Endothelial cell of hepatic sinusoid (primary cell): Measurements from ENCODE around the gene ABHD17C.
"Not testable (repeated sequence)": the region's sequence is repeated elsewhere in the genome, so short reads cannot be mapped to it uniquely, and the experiment has no call there.

Experiments used
- in situ Hi-C: cut with HindIII; loops from 2 replicates; pipeline ENCODE4 v1.10.0; 2017; ENCODE audit warnings: low sequenced_read_pairs

Gene ABHD17C

GRCh38 chr15:80758130-80758745 lies 63.1 kb downstream of the ABHD17C start:
- in situ Hi-C loops, result no loop called here

- in situ Hi-C loops, result no loop called here
These were observed 65.8 kb downstream of the ABHD17C start for GRCh38 chr15:80760960-80761359.

GRCh38 chr15:80761754-80762153 lies 66.6 kb downstream of the ABHD17C start:
- in situ Hi-C loops, result no loop called here

DNA sequence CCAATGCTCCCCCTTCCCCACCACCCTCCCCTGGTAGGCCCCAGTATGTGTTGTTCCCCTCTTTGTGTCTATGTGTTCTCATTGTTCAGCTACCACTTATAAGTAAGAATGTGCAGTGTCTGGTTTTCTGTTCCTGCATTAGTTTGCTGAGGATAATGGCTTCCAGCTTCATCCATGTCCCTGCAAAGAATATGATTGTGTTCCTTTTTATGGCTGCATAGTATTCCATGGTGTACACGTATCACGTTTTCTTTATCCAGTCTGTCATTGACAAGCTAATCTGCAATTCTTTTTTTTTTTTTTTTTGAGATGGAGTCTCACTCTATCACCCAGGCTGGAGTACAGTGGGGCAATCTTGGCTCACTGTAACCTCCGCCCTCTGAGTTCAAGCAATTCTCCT lies 68.1 kb downstream of the ABHD17C start:
- in situ Hi-C loops, result not testable (repeated sequence)

DNA sequence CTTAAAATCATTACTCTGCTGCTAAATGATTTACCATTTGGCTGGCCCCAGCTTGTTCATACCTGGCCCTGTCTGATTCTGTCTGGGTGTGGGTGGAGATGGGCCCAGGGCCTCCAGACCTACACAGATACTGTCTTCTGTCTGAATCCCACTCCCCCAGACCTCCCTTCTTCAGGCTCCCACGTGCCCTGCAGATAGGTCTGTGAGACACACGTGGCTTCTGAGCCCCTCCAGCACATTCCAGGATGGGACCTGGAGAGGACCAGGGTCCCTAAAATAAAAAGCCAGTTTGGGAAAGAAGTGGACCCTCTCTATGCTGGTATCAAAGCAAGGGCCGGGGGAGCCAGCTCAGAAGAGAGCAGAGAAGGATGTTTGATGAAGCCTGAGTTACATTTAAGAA lies 69.4 kb downstream of the ABHD17C start:
- in situ Hi-C loops, result no loop called here

GRCh38 chr15:80766275-80766674 lies 71.2 kb downstream of the ABHD17C start:
- in situ Hi-C loops, result no loop called here

- in situ Hi-C loops, result no loop called here
These were observed 73.0 kb downstream of the ABHD17C start for GRCh38 chr15:80768158-80768557.

- in situ Hi-C loops, result no loop called here
These were observed 74.2 kb downstream of the ABHD17C start for GRCh38 chr15:80769153-80769828.

DNA sequence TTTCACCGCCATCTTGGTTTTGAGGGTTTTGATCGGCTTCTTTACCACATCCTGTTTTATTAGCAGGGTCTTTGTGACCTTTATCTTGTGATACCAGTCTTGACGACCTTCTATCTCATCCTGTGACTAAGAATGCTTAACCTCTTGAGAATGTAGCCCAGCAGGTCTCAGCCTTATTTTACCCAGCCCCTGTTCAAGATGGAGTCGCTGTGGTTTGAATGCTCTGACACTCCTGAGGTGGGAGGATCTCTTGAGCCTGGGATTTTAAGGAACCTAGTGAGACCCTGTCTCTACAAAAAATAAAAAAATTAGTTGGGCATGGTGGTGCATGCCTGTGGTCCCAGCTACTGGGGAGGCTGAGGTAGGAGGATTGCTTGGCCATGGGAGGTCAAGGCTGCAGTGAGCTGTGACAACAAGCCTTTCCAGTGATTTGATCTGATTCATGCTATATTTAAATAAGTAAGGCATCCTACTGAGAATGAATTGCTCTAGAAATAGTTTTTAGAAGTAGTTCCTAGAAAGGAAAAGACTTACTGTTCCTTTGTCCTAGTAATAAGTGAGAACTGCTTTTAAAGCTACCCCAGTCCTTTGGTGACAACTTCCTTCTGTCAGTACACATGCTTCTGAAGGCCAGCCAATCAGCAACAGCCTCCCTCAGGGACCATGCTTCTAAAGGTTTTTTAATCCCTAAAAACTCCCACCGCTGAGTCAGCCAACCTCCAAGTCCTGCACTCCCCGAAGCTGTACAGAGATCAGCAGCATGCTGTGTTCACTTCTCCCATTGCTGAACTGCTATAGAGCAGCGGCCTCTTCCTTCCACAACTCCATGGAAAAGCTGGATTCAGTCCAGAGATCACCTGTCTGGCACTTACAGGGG lies 75.0 kb downstream of the ABHD17C start:
- in situ Hi-C loops, result no loop called here

- in situ Hi-C loops, result no loop called here
These were observed 78.0 kb downstream of the ABHD17C start for GRCh38 chr15:80773122-80773551.

DNA sequence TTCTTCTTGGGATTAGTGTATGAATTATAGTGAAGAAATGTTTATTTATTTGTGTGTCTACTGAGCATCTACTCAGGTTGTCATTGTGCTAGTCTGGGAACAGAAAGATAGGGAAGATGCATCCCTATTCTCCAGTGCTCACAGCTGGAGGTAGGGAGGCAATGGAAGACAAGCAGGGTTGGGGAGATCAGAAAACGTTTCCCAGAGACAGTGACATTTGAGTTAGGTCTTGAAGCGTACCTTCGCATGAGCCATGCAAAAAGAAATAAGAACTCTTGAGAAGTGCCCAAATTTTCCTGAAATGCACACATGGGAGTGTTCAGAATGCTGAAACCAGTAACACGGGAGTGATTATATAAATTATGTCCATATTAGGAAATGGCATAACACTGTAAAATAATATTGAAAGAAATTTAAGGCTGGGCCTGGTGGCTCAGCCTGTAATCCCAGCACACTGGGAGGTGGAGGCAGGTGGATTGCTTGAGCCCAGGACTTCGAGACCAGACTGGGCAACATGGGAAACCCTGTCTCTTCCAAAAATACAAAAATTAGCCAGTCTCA lies 78.8 kb downstream of the ABHD17C start:
- in situ Hi-C loops, result no loop called here

- in situ Hi-C loops, result no loop called here
These were observed 79.4 kb downstream of the ABHD17C start for GRCh38 chr15:80774486-80774885.

DNA sequence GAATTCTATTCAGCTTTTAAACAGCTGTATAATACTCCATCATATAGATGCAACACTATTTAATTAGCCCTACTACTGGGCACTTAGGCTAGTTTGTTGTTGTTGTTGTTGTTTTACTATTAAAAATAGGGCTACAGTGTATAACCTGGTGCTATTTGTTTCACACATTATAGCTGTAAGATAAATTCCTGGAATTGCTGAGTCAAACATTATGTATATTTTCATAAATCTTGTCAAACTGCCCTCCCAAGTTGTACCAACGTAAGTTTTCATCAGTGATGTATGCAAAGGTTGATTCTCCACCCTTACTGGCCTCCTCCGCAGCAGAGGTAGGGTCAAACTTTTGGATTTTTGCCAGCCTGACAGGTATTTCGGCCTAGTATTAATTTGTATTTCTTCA lies 80.2 kb downstream of the ABHD17C start:
- in situ Hi-C loops, result no loop called here

GRCh38 chr15:80776420-80777045 lies 81.4 kb downstream of the ABHD17C start:
- in situ Hi-C loops, result no loop called here

DNA sequence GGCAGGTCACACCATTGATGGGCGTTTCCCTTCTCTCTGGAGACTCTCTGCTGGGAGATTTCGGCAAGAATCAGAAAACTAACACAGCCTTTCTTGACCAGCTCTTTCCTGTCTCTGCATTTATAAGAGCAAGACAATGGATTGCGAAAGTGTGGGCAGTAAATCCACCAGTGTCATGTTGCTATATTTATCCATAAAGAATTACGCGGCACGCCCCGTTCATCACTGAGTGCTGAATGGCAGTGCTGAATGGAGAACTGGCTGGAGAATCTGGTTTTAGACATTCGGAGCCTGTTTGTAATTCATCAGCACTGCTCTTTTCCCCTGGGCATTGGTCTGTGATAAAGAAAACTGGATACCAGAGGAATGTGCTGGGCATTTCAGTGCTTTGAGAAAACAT lies 82.0 kb downstream of the ABHD17C start:
- in situ Hi-C loops, result no loop called here

- in situ Hi-C loops, result no loop called here
These were observed 82.9 kb downstream of the ABHD17C start for GRCh38 chr15:80777826-80778620.

DNA sequence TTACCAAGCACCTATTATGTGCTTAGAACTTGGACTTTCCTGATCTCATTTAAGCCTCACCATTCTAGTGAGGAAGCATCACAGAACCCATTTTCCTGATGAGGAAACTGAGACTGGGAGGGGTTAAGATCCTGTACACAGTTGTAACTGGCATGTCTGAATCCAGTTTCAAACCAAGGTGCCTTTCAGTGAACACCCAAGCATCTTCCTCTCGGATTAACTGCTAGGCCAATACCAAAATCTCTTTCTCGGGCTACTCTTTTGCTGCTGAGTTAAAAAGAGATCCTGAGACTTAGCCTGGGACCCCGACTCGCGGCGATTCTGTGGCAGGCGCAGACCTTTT lies 83.5 kb downstream of the ABHD17C start:
- in situ Hi-C loops, result no loop called here

- in situ Hi-C loops, result no loop called here
These were observed 84.0 kb downstream of the ABHD17C start, which contains the start of gene CEMIP for GRCh38 chr15:80778964-80779657. TSS of gene CEMIP (plus strand) at chr15:80779370. CDS start at chr15:80873880, 94,510 bp downstream.

DNA sequence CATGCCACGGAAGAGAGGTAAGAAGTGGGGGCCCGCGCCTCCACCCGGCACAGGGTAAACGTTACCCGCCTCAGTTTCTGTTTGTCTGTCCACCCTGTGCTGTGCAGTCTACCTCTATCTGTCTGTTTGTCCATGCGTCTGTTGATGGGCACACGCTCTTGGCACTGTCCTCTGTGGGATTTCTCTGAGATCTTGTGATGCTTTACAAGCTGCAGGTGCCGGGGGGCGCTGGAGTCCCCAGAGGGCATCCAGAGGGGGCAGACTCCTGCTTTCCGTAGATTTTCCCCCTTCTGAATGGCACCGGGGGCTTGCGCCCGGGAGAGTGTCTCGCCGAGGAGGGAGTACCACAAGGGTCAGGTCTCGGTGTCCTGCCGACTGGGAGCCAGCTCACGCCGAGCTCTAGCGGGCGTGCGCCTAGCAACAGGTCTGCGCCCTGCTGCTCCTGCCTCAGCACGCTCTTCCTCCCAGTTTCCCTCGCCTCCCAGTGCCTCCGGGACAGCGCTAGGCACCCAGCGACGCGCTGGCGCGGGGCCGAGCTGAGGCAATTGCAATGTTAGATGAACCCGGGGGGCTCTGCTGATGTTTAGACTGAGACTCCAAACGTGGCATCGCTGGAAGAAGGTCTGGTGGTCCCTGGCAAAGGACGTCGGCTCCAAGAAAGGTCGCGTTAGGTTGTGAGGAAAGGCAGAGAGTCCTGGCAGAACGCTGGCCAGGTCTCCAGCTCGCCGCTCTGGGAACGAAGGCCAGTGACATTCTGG lies 84.7 kb downstream of the ABHD17C start:
- in situ Hi-C loops, result no loop called here
